ENCODE results near the gene CD40. TPM values are rescaled to one million over a fixed set of nuclear protein-coding genes. Genes with fewer than 3 reads are reported as not detected.

The CD40 gene
- total and polyA plus RNA-seq, 10 of the 15 experiments (the other 5 are each of a cell fraction or from before 2014, with no cell fraction given) = 40.8 to 193 (median 89.5) TPM

GRCh38 chr20:46107061-46107460, 11.1 kb upstream of the CD40 start:
- ChIA-PET RAD21 (ENCODE audit: unreplicated experiment) (interaction anchor here (0.6 to 3.1 kb wide), 8 partner anchors 7 to 242 kb away, joined by 3 to 23 read pairs (median 4); no protein-coding TSS in a partner anchor), POLR2A (interaction anchor here (0.6 to 3.6 kb wide), 6 partner anchors 11 to 488 kb away, joined by 3 to 19 read pairs (median 6); partner anchors contain the start of gene CD40), SMC1A (ENCODE audit: uncharacterized antibody, unreplicated experiment) (interaction anchor here (0.7 to 3.8 kb wide), 11 partner anchors 12 to 92 kb away, joined by 3 to 30 read pairs (median 3); partner anchors contain the start of gene CD40), CTCF (interaction anchor here (0.6 to 2.8 kb wide), 16 partner anchors 8 to 802 kb away, joined by 3 to 17 read pairs (median 6); partner anchors contain the start of gene CD40)
- no peak overlapping the region for H3K27ac ChIP-seq (ENCODE audit: control insufficient read depth, insufficient read depth)
- no peak overlapping the region for H2AFZ ChIP-seq (ENCODE audit: control insufficient read depth, low read depth, low read length)
- TF ChIP-seq RCOR1 (conservative IDR thresholded peaks at IDR 0.05; ENCODE audit: low read depth, low read length) = no peak
- H3K27me3 ChIP-seq (replicated peaks in 1 of 2; ENCODE audit: control insufficient read depth in 2 of 2, insufficient read depth in 2 of 2, low read length in 1 of 2) = no peaks in the 10 kb centered on the region
- no peaks in the 10 kb centered on the region; the same call in 2 of the 3 replicates for H3K9me3 ChIP-seq (replicated peaks; ENCODE audit: control insufficient read depth, insufficient read depth, low read length)
- no peak for ATAC-seq
- no peaks in the 10 kb centered on the region for H3K79me2 ChIP-seq (ENCODE audit: control insufficient read depth, insufficient read depth, low read length)
- H4K20me1 ChIP-seq (ENCODE audit: control insufficient read depth, insufficient read depth) = no peaks in the 10 kb centered on the region
- no peaks in the 10 kb centered on the region for H3K36me3 ChIP-seq (ENCODE audit: control insufficient read depth in 2 of 2, insufficient read depth in 2 of 2, low read length in 1 of 2)
- H3K4me2 ChIP-seq (ENCODE audit: control insufficient read depth, insufficient read depth) = no peak overlapping the region
- DNase-seq (ENCODE audit: low read depth, low spot score) = no peak
- H3K4me3 ChIP-seq = no peak overlapping the region
- H3K4me1 ChIP-seq (ENCODE audit: control insufficient read depth, insufficient read depth, low read length) = peaks cover 33% of the 10 kb centered on the region
- H3K9ac ChIP-seq (ENCODE audit: control insufficient read depth, insufficient read depth, low read length) = no peak overlapping the region
- WGBS (ENCODE audit: insufficient coverage, insufficient replicate concordance, low lambda C conversion rate, missing lambda C conversion rate) = 86% methylated on average over 6 of the region's 6 CpGs
- in situ Hi-C loops (cut with MboI) (no loop called here), intact Hi-C loops (cut with micrococcal nuclease; ENCODE audit: unreplicated experiment) (no loop called here)
- FAIRE-seq = no peak
- no TSS peak for BruUV-seq (replicated peaks)

GRCh38 chr20:46108435-46108841, 9.7 kb upstream of the CD40 start:
- BruUV-seq (replicated peaks) = no TSS peak
- TF ChIP-seq NFXL1 (IDR thresholded peaks at IDR 0.05; ENCODE audit: borderline replicate concordance) = no peak
- no peak for TF ChIP-seq RAD51 (IDR thresholded peaks at IDR 0.05)
- TF ChIP-seq DPF2 (IDR thresholded peaks at IDR 0.05) = peak; percentile 48
- TF ChIP-seq SREBF2 (IDR thresholded peaks at IDR 0.05; ENCODE audit: low read length) = no peak
- TF ChIP-seq ZBTB11 (CRISPR knock-in tag; IDR thresholded peaks at IDR 0.05) = no peak
- TF ChIP-seq SMC3 (IDR thresholded peaks at IDR 0.05; ENCODE audit: borderline replicate concordance, low read length) = peak; percentile 43; the same call in 1 of the 2 replicates
- no peak for TF ChIP-seq NR2C2 (IDR thresholded peaks at IDR 0.05; ENCODE audit: borderline replicate concordance, control insufficient read depth, insufficient read length, low read depth)
- no peak for TF ChIP-seq SREBF1 (IDR thresholded peaks at IDR 0.05; ENCODE audit: low read length)
- TF ChIP-seq SMAD1 (IDR thresholded peaks at IDR 0.05; ENCODE audit: low read depth, partially characterized antibody) = no peak
- TF ChIP-seq BACH1 (IDR thresholded peaks at IDR 0.05; ENCODE audit: borderline replicate concordance) = no peak
- no peak for TF ChIP-seq KAT2A (conservative IDR thresholded peaks at IDR 0.05; ENCODE audit: control insufficient read depth, low read depth, low read length)
- no peak for TF ChIP-seq SIX5 (IDR thresholded peaks at IDR 0.05; ENCODE audit: low read depth, low read length, severe bottlenecking)
- TF ChIP-seq SMAD5 (IDR thresholded peaks at IDR 0.05; ENCODE audit: low read depth) = no peak
- no peak for TF ChIP-seq ZNF24 (IDR thresholded peaks at IDR 0.05)

More at GRCh38 chr20:46108435-46108841, 9.7 kb upstream of the CD40 start:
- in situ Hi-C loops (cut with MboI) = no loop called here
- ChIA-PET SMC1A (ENCODE audit: uncharacterized antibody, unreplicated experiment) (interaction anchor here (1.0 to 3.8 kb wide), 6 partner anchors 9 to 299 kb away, joined by 6 to 30 read pairs (median 8); partner anchors contain the start of gene CD40), RAD21 (ENCODE audit: unreplicated experiment) (interaction anchor here (0.9 to 3.1 kb wide), 8 partner anchors 9 to 86 kb away, joined by 3 to 23 read pairs (median 4); no protein-coding TSS in a partner anchor), CTCF (interaction anchor here (0.7 to 2.8 kb wide), 16 partner anchors 10 to 109 kb away, joined by 3 to 17 read pairs (median 7); partner anchors contain the start of gene CD40), POLR2A (interaction anchor here (1.8 to 3.6 kb wide), 4 partner anchors 10 to 20 kb away, joined by 5 to 19 read pairs (median 10); partner anchors contain the start of gene CD40)
- Histone ChIP-seq H3K27ac (ENCODE audit: control insufficient read depth, insufficient read depth) (peak overlapping the region; percentile 69), H4K20me1 (ENCODE audit: control insufficient read depth, insufficient read depth) (no peaks in the 10 kb centered on the region), H3K9me3 (replicated peaks; ENCODE audit: control insufficient read depth, insufficient read depth, low read length) (no peaks in the 10 kb centered on the region), H3K27me3 (replicated peaks in 1 of 2; ENCODE audit: control insufficient read depth in 2 of 2, insufficient read depth in 2 of 2, low read length in 1 of 2) (no peaks in the 10 kb centered on the region), H3K79me2 (ENCODE audit: control insufficient read depth, insufficient read depth, low read length) (no peaks in the 10 kb centered on the region), H3K9ac (ENCODE audit: control insufficient read depth, insufficient read depth, low read length) (peak overlapping the region; percentile 11; the same call in 1 of the 2 replicates), H3K4me1 (ENCODE audit: control insufficient read depth, insufficient read depth, low read length) (peaks cover 37% of the 10 kb centered on the region), H3K4me3 (peak overlapping the region; percentile 11; the same call in 1 of the 2 replicates), H3K4me2 (ENCODE audit: control insufficient read depth, insufficient read depth) (peak overlapping the region; percentile 66), H2AFZ (ENCODE audit: control insufficient read depth, low read depth, low read length) (peak overlapping the region; percentile 51), H3K36me3 (ENCODE audit: control insufficient read depth in 2 of 2, insufficient read depth in 2 of 2, low read length in 1 of 2) (no peaks in the 10 kb centered on the region)
- peak; percentile 99 for FAIRE-seq
- intact Hi-C loops (cut with micrococcal nuclease; ENCODE audit: unreplicated experiment) = no loop called here
- WGBS (ENCODE audit: insufficient coverage, insufficient replicate concordance, low lambda C conversion rate, missing lambda C conversion rate) = 0% methylated on average over 5 of the region's 5 CpGs
- peak; percentile 93 for DNase-seq (ENCODE audit: low read depth, low spot score)
- peak; percentile 94 for ATAC-seq

Data from GM12878 (cell line).